Measurements from ENCODE around the gene MED16. TPM values are rescaled to one million over a fixed set of nuclear protein-coding genes. Genes with fewer than 3 reads are reported as not detected.

MED16 gene
- total RNA-seq, 4 donors from 2014 or later, result 58.1 to 158 (median 78.4) TPM

GRCh38 chr19:925526-926322 lies 32.7 kb upstream of the MED16 start, which contains the start of gene ARID3A:
ARID3A (plus strand) TSS chr19:926035; CDS start chr19:929529, 3,494 bp downstream.
- in situ Hi-C loops (cut with MboI; ENCODE audit: low pct_ligation_motif_present in 1 of 4, low pct_unique_long_range_greater_than_20kb in 1 of 4, low sequenced_read_pairs in 3 of 4), result loop anchor here in 3 of 4 donors (10.0 kb wide), 3 partner anchors 59 to 161 kb away; partner anchors contain the start of genes CFD (in 1 of the 3), ELANE (in 1 of the 3) and WDR18 (in 1 of the 3)
- peak within 1 kb of the TSS; percentile 89 to 92 (median 91) for H3K27ac ChIP-seq
- H3K9me3 ChIP-seq, result no peaks in the 10 kb centered on the region
- peak; percentile 80 for DNase-seq
- peak within 1 kb of the TSS; percentile 85 to 99 (median 88) for H3K4me3 ChIP-seq
- WGBS, 2 donors (ENCODE audit: low coverage in 1 of 2), result 1% methylated on average over 41 of the region's 97 CpGs; no CpG with 5 or more reads in 1 of the 2 donors
- H3K4me1 ChIP-seq, result peaks cover 0 to 30% (median 23%) of the 10 kb centered on the region in 4 donors
- peaks cover 8% of the 10 kb centered on the region for H3K27me3 ChIP-seq
- no peak for TF ChIP-seq EP300 (IDR thresholded peaks at IDR 0.05; ENCODE audit: low read depth)
- TF ChIP-seq POLR2AphosphoS5 (IDR thresholded peaks at IDR 0.05), result peak in 2 of 3 donors; percentile 19 to 29
- no peaks in the 10 kb centered on the region for H3K36me3 ChIP-seq
- intact Hi-C loops (cut with DNase I; ENCODE audit: low total_unique reads), result loop anchor here (10.0 kb wide), 1 partner anchor 179 kb away; the partner anchor contains the start of gene GPX4

GRCh38 chr19:925087-925525 lies 32.1 kb upstream of the MED16 start:
- 0 to 1% methylated on average over 8 to 14 of the region's 39 CpGs for WGBS, 2 donors (ENCODE audit: low coverage in 1 of 2)
- DNase-seq, result peak; percentile 63
- intact Hi-C loops (cut with DNase I; ENCODE audit: low total_unique reads) (loop anchor here (10.0 kb wide), 1 partner anchor 180 kb away; the partner anchor contains the start of gene GPX4), in situ Hi-C loops (cut with MboI; ENCODE audit: low pct_ligation_motif_present in 1 of 4, low pct_unique_long_range_greater_than_20kb in 1 of 4, low sequenced_read_pairs in 3 of 4) (loop anchor here in 3 of 4 donors (10.0 kb wide), 3 partner anchors 60 to 160 kb away; partner anchors contain the start of genes CFD (in 1 of the 3), ELANE (in 1 of the 3) and WDR18 (in 1 of the 3))
- TF ChIP-seq POLR2AphosphoS5 (IDR thresholded peaks at IDR 0.05) (no peak), EP300 (IDR thresholded peaks at IDR 0.05; ENCODE audit: low read depth) (no peak), CTCF (IDR thresholded peaks at IDR 0.05) (no peak), POLR2A (IDR thresholded peaks at IDR 0.05) (no peak)
- Histone ChIP-seq H3K27me3 (peaks cover 14% of the 10 kb centered on the region), H3K4me1 (peaks cover 0 to 36% (median 29%) of the 10 kb centered on the region in 4 donors), H3K4me3 (peak overlapping the region; percentile 85 to 99 (median 88)), H3K36me3 (no peaks in the 10 kb centered on the region), H3K27ac (peak overlapping the region; percentile 89 to 92 (median 91)), H3K9me3 (no peaks in the 10 kb centered on the region)

GRCh38 chr19:924553-925086 lies 31.6 kb upstream of the MED16 start:
- H3K4me1 ChIP-seq, result peaks cover 0 to 41% (median 34%) of the 10 kb centered on the region in 4 donors
- in situ Hi-C loops (cut with MboI; ENCODE audit: low pct_ligation_motif_present in 1 of 4, low pct_unique_long_range_greater_than_20kb in 1 of 4, low sequenced_read_pairs in 3 of 4) (loop anchor here (5.0 to 10.0 kb wide), 5 partner anchors 58 to 160 kb away; partner anchors contain the start of genes WDR18 (in 4 of the 4), CFD (in 3 of the 4) and ELANE (in 1 of the 4)), intact Hi-C loops (cut with DNase I; ENCODE audit: low total_unique reads) (loop anchor here (10.0 kb wide), 1 partner anchor 180 kb away; the partner anchor contains the start of gene GPX4)

More at GRCh38 chr19:924553-925086, 31.6 kb upstream of the MED16 start:
- no peak for TF ChIP-seq EP300 (IDR thresholded peaks at IDR 0.05; ENCODE audit: low read depth)
- TF ChIP-seq CTCF (IDR thresholded peaks at IDR 0.05), result no peak
- TF ChIP-seq POLR2AphosphoS5 (IDR thresholded peaks at IDR 0.05), result no peak
- TF ChIP-seq POLR2A (IDR thresholded peaks at IDR 0.05), result no peak
- Histone ChIP-seq H3K9me3 (no peaks in the 10 kb centered on the region), H3K27me3 (peaks cover 19% of the 10 kb centered on the region), H3K4me3 (peak overlapping the region; percentile 85 to 99 (median 88)), H3K27ac (peak overlapping the region; percentile 89 to 92 (median 91)), H3K36me3 (no peaks in the 10 kb centered on the region)
- no peak for DNase-seq
- whole genome bisulfite sequencing, 2 donors (ENCODE audit: low coverage in 1 of 2), result 12% methylated on average over 15 of the region's 31 CpGs; no CpG with 5 or more reads in 1 of the 2 donors

All from transverse colon (tissue), 4 donors.